Esophagus squamous epithelium (tissue), 5 donors: ENCODE results near the gene MCM5. TPM values are rescaled to one million over a fixed set of nuclear protein-coding genes. Genes with fewer than 3 reads are reported as not detected.

ENCODE experiments used
- DNase-seq: peaks from one replicate; lab custom pipeline; 2025; lab: John Stamatoyannopoulos, UW
- H3K27ac ChIP-seq, 4 donors: fragments of 200-600 bp; sonication (generic); one replicate each; pipeline ENCODE4 v1.5.1; 2016 to 2019; ENCODE audit warnings: mild to moderate bottlenecking in 1 of 4
- H3K27me3 ChIP-seq, 4 donors: fragments of 200-600 bp; sonication (generic); 1 replicate in 3 of 4; 2 replicates in 1 of 4; pipeline versions ENCODE4 v1.5.1 to v1.6.0; 2017 to 2021; ENCODE audit warnings: antibody characterized with exemption in 1 of 4
- H3K36me3 ChIP-seq, 3 donors: fragments of 200-600 bp; sonication (generic); one replicate each; pipeline ENCODE4 v1.5.1; 2016 to 2019
- H3K4me1 ChIP-seq, 3 donors: fragments of 200-600 bp; sonication (generic); one replicate each; pipeline ENCODE4 v1.5.1; 2017 to 2019
- H3K4me3 ChIP-seq, 4 donors: fragments of 200-600 bp; sonication (generic); 1 replicate in 3 of 4; 2 replicates in 1 of 4; pipeline ENCODE4 v1.5.1; 2016 to 2019; ENCODE audit warnings: mild to moderate bottlenecking in 2 of 4, moderate library complexity in 1 of 4
- H3K9me3 ChIP-seq, 3 donors: fragments of 200-600 bp; sonication (generic); one replicate each; pipeline ENCODE4 v1.5.1; 2016 to 2019
- CTCF ChIP-seq, 6 experiments: fragments of 450-650 bp in 4 of 6; fragments of 200-600 bp in 2 of 6; sonication (generic) in 2 of 6; IDR thresholded peaks; one replicate each; pipeline ENCODE4 v1.5.1; 2016 to 2019; ENCODE audit warnings: antibody characterized with exemption in 6 of 6, mild to moderate bottlenecking in 4 of 6, moderate library complexity in 4 of 6
- POLR2A ChIP-seq, 4 donors: fragments of 450-650 bp; IDR thresholded peaks; one replicate each; pipeline ENCODE4 v1.6.1; 2017; ENCODE audit warnings: antibody characterized with exemption in 4 of 4, mild to moderate bottlenecking in 4 of 4, moderate library complexity in 3 of 4
- WGBS, 2 donors: methylation state at CpG; one replicate each; pipeline ENCODE4 v1.1.5; 2018; 5-methylcytosine and 5-hydroxymethylcytosine counted together
- intact Hi-C: fragments of 100-400 bp; cut with DNase I; formaldehyde crosslinking; loops from one replicate; pipeline ENCODE4 v1.15.0; 2022
- total RNA-seq, 4 donors: library from RNA; depleted of rRNA; stranded (reverse); fragments of >200 nt; gene quantifications; one replicate each; pipeline ENCODE4 v1.1.0, GENCODE V29; 2016
- donor health status: DM: yes; HTN: yes; CAD: no.

Gene MCM5
- total RNA-seq, 4 donors from 2014 or later = 23.1 to 48.1 (median 34.6) TPM

GRCh38 chr22:35430897-35431322 lies 31.0 kb downstream of the MCM5 start:
- TF ChIP-seq CTCF (IDR thresholded peaks at IDR 0.05) (peak; percentile 79 to 99 (median 97)), POLR2A (IDR thresholded peaks at IDR 0.05) (no peak)
- Histone ChIP-seq H3K4me1 (peaks cover 0 to 15% (median 4%) of the 10 kb centered on the region in 3 donors), H3K27ac (peak overlapping the region; percentile 18 to 44 (median 28)), H3K4me3 (peak overlapping the region in 1 of 4 donors; percentile 19), H3K36me3 (peaks cover 0 to 39% (median 6%) of the 10 kb centered on the region in 3 donors), H3K27me3 (no peaks in the 10 kb centered on the region), H3K9me3 (peaks cover 4 to 19% (median 12%) of the 10 kb centered on the region in 3 donors)
- 10 to 21% methylated on average over 5 to 8 of the region's 14 CpGs for WGBS, 2 donors
- DNase-seq = no peak
- intact Hi-C loops = loop anchor here (5.0 kb wide), 1 partner anchor 151 kb away; no protein-coding TSS in a partner anchor

DNA sequence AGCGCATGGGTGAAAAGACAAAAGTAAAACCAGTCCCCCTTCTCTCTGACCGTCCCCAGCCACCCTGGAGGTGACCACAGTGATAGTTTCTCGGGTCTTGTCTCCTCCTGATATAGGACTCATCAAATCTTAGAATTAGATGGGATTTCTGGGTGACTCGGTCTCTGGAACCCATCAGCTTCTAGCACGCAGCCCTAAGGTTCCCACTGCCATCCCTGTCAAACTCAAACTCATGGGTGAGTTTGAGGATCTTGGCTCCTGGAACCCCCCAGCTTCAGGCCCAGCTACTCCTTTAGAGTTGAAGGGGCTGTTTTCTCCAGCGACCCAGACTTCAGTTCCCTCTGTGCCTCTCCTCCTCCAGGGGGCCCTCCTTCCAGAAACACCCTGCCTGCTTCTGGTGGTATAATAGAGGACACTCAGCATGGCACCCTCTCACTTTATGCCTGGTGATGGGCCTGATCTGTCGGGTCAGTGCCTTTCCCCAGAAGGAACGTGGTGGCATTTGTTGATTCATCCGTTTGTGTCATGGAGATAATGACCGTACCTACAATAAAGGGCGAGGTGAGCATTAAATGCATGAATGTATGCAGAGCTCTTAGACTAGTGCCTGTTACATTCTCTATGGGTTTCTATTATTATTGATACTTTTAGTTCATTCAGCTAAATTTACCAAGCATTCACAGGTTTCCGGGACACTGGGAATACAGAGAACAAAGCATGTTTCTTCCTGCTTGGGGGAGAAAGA lies 31.7 kb downstream of the MCM5 start:
- DNase-seq = no peak
- H3K4me1 ChIP-seq = peaks cover 0 to 15% (median 4%) of the 10 kb centered on the region in 3 donors
- WGBS, 2 donors = 87 to 90% methylated on average over 12 of the region's 12 CpGs
- intact Hi-C loops = loop anchor here (5.0 kb wide), 1 partner anchor 151 kb away; no protein-coding TSS in a partner anchor
- H3K9me3 ChIP-seq = peaks cover 4 to 19% (median 12%) of the 10 kb centered on the region in 3 donors
- H3K27ac ChIP-seq = peak overlapping the region in 3 of 4 donors; percentile 26 to 44 (median 29)
- H3K27me3 ChIP-seq = no peaks in the 10 kb centered on the region
- TF ChIP-seq POLR2A (IDR thresholded peaks at IDR 0.05) = no peak
- no peak for TF ChIP-seq CTCF (IDR thresholded peaks at IDR 0.05)
- peaks cover 0 to 32% (median 6%) of the 10 kb centered on the region in 3 donors for H3K36me3 ChIP-seq
- H3K4me3 ChIP-seq = no peak overlapping the region

DNA sequence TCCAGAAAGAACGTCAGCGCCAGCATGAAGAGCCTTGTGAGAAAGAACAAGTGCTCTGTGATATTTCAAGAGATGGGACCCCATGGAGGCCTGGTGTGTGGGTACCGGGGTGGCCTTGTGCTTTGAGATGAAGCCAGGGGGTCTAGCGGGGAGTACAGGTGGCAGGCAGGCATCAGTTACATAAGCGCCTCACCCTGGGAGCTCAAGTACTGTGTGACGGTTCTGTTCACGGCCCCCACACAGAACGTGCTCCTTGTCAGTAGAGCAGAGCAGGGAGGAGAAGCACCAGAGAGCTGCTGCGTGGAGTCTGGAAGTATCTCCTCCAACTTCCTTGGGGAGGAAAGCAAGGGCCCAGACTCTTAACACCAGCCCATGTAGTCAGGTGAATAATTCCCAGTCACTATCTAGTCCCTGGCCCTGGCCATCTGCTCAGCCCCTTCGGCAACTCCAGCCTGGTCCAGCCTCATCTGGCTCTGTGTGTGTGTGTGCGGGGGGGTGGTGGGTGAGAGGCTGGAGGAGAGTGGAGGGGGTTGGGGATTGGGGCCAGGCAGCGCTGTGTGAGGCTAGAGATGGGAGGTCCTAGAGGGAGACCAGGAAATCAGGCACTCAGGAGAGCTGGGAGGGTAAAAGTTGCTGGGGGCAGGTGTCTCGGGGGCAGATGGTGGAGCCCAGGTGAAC lies 32.4 kb downstream of the MCM5 start:
- no peak for DNase-seq
- no peak for TF ChIP-seq POLR2A (IDR thresholded peaks at IDR 0.05)
- no peak for TF ChIP-seq CTCF (IDR thresholded peaks at IDR 0.05)
- peaks cover 0 to 15% (median 4%) of the 10 kb centered on the region in 3 donors for H3K4me1 ChIP-seq
- 94 to 97% methylated on average over 7 to 9 of the region's 13 CpGs for WGBS, 2 donors
- intact Hi-C loops = loop anchor here (5.0 kb wide), 1 partner anchor 150 kb away; no protein-coding TSS in a partner anchor
- H3K27ac ChIP-seq = no peak overlapping the region
- no peak overlapping the region for H3K4me3 ChIP-seq
- peaks cover 4 to 19% (median 12%) of the 10 kb centered on the region in 3 donors for H3K9me3 ChIP-seq
- peaks cover 0 to 26% (median 6%) of the 10 kb centered on the region in 3 donors for H3K36me3 ChIP-seq
- H3K27me3 ChIP-seq = no peaks in the 10 kb centered on the region

GRCh38 chr22:35434061-35434710 lies 34.2 kb downstream of the MCM5 start:
- Histone ChIP-seq H3K4me1 (peaks cover 0 to 15% (median 4%) of the 10 kb centered on the region in 3 donors), H3K36me3 (peaks cover 0 to 26% (median 6%) of the 10 kb centered on the region in 3 donors), H3K27ac (no peak overlapping the region), H3K9me3 (peaks cover 4 to 19% (median 12%) of the 10 kb centered on the region in 3 donors), H3K4me3 (no peak overlapping the region), H3K27me3 (no peaks in the 10 kb centered on the region)
- 79 to 98% methylated on average over 2 to 4 of the region's 5 CpGs for WGBS, 2 donors
- no peak for DNase-seq
- intact Hi-C loops = loop anchor here (5.0 kb wide), 1 partner anchor 148 kb away; no protein-coding TSS in a partner anchor
- TF ChIP-seq POLR2A (IDR thresholded peaks at IDR 0.05) = no peak
- no peak for TF ChIP-seq CTCF (IDR thresholded peaks at IDR 0.05)
